Thyroid gland (tissue), 4 donors: ENCODE data around the gene RASGRP1.

Experiments used
- CTCF ChIP-seq, 6 experiments: fragments of 200-600 bp in 3 of 6; fragments of 450-650 bp in 3 of 6; sonication (generic) in 3 of 6; IDR thresholded peaks; one replicate each; pipeline ENCODE4 v1.5.1; 2016 to 2019; ENCODE audit warnings: antibody characterized with exemption in 6 of 6, mild to moderate bottlenecking in 2 of 6, inconsistent platforms in 1 of 6, moderate library complexity in 1 of 6
- POLR2A ChIP-seq, 2 donors: fragments of 450-650 bp; IDR thresholded peaks; one replicate each; pipeline ENCODE4 v1.6.1; 2017; ENCODE audit warnings: antibody characterized with exemption in 2 of 2, mild to moderate bottlenecking in 2 of 2, moderate library complexity in 1 of 2

DNA sequence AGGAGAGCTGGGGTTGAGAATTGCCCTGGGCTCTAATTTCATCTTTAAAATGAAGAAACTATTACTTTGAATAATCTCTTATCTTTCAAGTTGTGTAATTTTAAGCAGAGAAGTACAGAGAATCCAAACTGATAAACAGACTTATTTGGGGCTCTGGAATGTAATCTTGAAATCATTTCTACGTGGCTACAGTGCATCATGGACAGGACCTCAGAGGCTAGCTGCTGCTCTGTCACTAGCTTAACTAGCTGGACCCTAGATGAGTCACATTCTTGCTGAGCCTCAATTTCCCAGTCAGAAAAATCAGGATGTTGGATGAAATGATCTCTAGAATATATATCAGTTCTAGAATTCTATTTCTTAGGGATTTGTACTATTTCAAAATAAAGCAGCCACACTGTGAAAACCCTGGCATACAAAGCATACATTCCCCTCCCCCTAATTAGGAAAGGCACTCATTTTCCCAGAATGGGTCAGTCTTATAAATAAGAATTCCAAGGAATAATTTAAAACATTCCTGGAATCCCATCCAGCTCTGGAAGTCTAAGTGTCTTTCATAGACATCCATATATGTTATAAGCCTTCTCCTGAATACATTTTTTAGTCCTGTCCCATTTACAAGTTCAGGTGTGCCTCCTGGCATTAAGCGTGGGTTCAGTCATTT lies 47.2 kb downstream of the RASGRP1 start:
- TF ChIP-seq CTCF (IDR thresholded peaks at IDR 0.05): no peak
- TF ChIP-seq POLR2A (IDR thresholded peaks at IDR 0.05): no peak
